B cell (primary cell): Measurements from ENCODE around the gene INTS3. TPM values are rescaled to one million over a fixed set of nuclear protein-coding genes. Genes with fewer than 3 reads are reported as not detected.
A peak's percentile ranks its signal among the peaks of the same experiment; 100 is the strongest.

Experiments
- ATAC-seq: fragments of 200-7000 bp; cut with Tn5 transposase; one replicate; pipeline ENCODE4 v1.10.0; 2021; ENCODE audit warnings: low read depth, mild to moderate bottlenecking, moderate number of reproducible peaks, moderate library complexity
- CTCF ChIA-PET: fragments of 350-600 bp; sonication (Branson Sonifier 250); formaldehyde crosslinking; loops from one replicate; lab custom pipeline; 2021; ENCODE audit warnings: antibody characterized with exemption, inconsistent platforms; lab: Charles Lee
- POLR2A ChIA-PET: fragments of 350-600 bp; sonication (Branson Sonifier 250); formaldehyde crosslinking; loops from one replicate; lab custom pipeline; 2021; ENCODE audit warnings: antibody characterized with exemption; lab: Charles Lee
- DNase-seq: peaks from one replicate; pipeline ENCODE4 v3.0.0; 2013
- H2AFZ ChIP-seq: 2 replicates; pipeline ENCODE4 v1.6.1; 2012; ENCODE audit warnings: mild to moderate bottlenecking, low read depth, low read length; ENCODE audit not compliant: insufficient read depth, poor library complexity, severe bottlenecking
- H3K27ac ChIP-seq, 2 donors: 1 replicate in 1 of 2; 2 replicates in 1 of 2; pipeline ENCODE4 v1.5.1; 2012 to 2013; ENCODE audit warnings: low read length in 2 of 2, mild to moderate bottlenecking in 2 of 2, moderate library complexity in 1 of 2
- H3K27me3 ChIP-seq, 4 experiments: fragments of 200-600 bp in 1 of 4; sonication (generic) in 1 of 4; replicated peaks in 1 of 4; 1 replicate in 2 of 4; 2 replicates in 2 of 4; pipeline versions ENCODE4 v1.6.1 to v1.7.0; 2013 to 2016; ENCODE audit warnings: low read length in 3 of 4, mild to moderate bottlenecking in 2 of 4, mixed read lengths in 1 of 4, moderate library complexity in 1 of 4; ENCODE audit not compliant: insufficient read depth in 4 of 4, control insufficient read depth in 3 of 4; ENCODE audit errors: control extremely low read depth in 1 of 4
- H3K36me3 ChIP-seq, 2 experiments: replicated peaks in 1 of 2; 1 replicate in 1 of 2; 2 replicates in 1 of 2; pipeline versions ENCODE4 v1.6.1 to v1.7.1; 2013; ENCODE audit warnings: low read length in 1 of 2; ENCODE audit not compliant: insufficient read depth in 2 of 2, control insufficient read depth in 1 of 2; ENCODE audit errors: control extremely low read depth in 1 of 2, extremely low read depth in 1 of 2
- H3K4me1 ChIP-seq, 2 donors: fragments of 200-600 bp in 1 of 2; sonication (generic) in 1 of 2; 1 replicate in 1 of 2; 2 replicates in 1 of 2; pipeline versions ENCODE4 v1.5.1 to v1.6.1; 2013 to 2017; ENCODE audit warnings: low read length in 2 of 2; ENCODE audit not compliant: control insufficient read depth in 2 of 2, insufficient read depth in 2 of 2
- H3K4me2 ChIP-seq: replicated peaks from 2 replicates; pipeline ENCODE3; 2012; ENCODE audit warnings: mild to moderate bottlenecking, low read depth, low read length; ENCODE audit not compliant: poor library complexity, severe bottlenecking
- H3K4me3 ChIP-seq, 5 experiments: fragments of 200-600 bp in 1 of 5; sonication (generic) in 1 of 5; 1 replicate in 3 of 5; 2 replicates in 2 of 5; pipeline versions ENCODE4 v1.5.1 to v1.7.0; 2011 to 2016; ENCODE audit warnings: low read length in 4 of 5, mild to moderate bottlenecking in 4 of 5, low read depth in 2 of 5, control low read depth in 1 of 5, moderate library complexity in 1 of 5; ENCODE audit not compliant: insufficient read depth in 1 of 5; ENCODE audit errors: control extremely low read depth in 1 of 5, extremely low read depth in 1 of 5
- H3K79me2 ChIP-seq: fragments of 200-600 bp; sonication (generic); one replicate; pipeline ENCODE4 v1.6.0; 2016; ENCODE audit warnings: low read length; ENCODE audit not compliant: control insufficient read depth, insufficient read depth
- H3K9ac ChIP-seq: fragments of 200-600 bp; sonication (generic); 2 replicates; pipeline ENCODE4 v1.6.1; 2017; ENCODE audit warnings: mild to moderate bottlenecking, low read length, moderate library complexity
- H3K9me3 ChIP-seq, 3 donors: one replicate each; pipeline versions ENCODE4 v1.6.1 to v1.7.1; 2013; ENCODE audit warnings: low read length in 2 of 3; ENCODE audit not compliant: control insufficient read depth in 2 of 3, insufficient read depth in 1 of 3; ENCODE audit errors: control extremely low read depth in 1 of 3
- H4K20me1 ChIP-seq: 2 replicates; pipeline ENCODE4 v1.6.0; 2012; ENCODE audit warnings: mild to moderate bottlenecking, low read length; ENCODE audit not compliant: insufficient read depth, control insufficient read depth, poor library complexity, severe bottlenecking
- H3K27ac Mint-ChIP-seq: one replicate; pipeline ENCODE4 v1.8.0; 2021; ENCODE audit warnings: mixed read lengths
- H3K27me3 Mint-ChIP-seq: one replicate; pipeline ENCODE4 v1.8.0; 2021; ENCODE audit warnings: mixed read lengths
- H3K4me1 Mint-ChIP-seq: one replicate; pipeline ENCODE4 v1.8.0; 2021; ENCODE audit warnings: mixed read lengths
- H3K4me3 Mint-ChIP-seq: one replicate; pipeline ENCODE4 v1.8.0; 2021; ENCODE audit warnings: mixed read lengths
- H3K9me3 Mint-ChIP-seq: one replicate; pipeline ENCODE4 v1.8.0; 2022; ENCODE audit warnings: mixed read lengths; ENCODE audit not compliant: insufficient read depth
- EZH2 ChIP-seq: IDR thresholded peaks from 2 replicates; pipeline ENCODE4 v1.6.1; 2012; ENCODE audit warnings: borderline replicate concordance, low read depth, mild to moderate bottlenecking, moderate library complexity, low read length; ENCODE audit not compliant: insufficient read depth, poor library complexity, severe bottlenecking
- WGBS: methylation state at CpG from one replicate; pipeline ENCODE4 v1.1.5; 2013; ENCODE audit warnings: missing lambda C conversion rate; ENCODE audit not compliant: insufficient coverage; 5-methylcytosine and 5-hydroxymethylcytosine counted together
- intact Hi-C: fragments of 100-400 bp; cut with micrococcal nuclease; formaldehyde crosslinking; loops from one replicate; pipeline ENCODE4 v1.10.0; 2022
- polyA plus RNA-seq: library from polyadenylated mRNA; depleted of rRNA; stranded (reverse); fragments of >200 nt; gene quantifications from 2 replicates; pipeline ENCODE4 v1.2.3, GENCODE V29; 2012
- total RNA-seq, 2 donors: library from RNA; stranded (reverse); fragments of 120-200 nt in 1 of 2; gene quantifications; 1 replicate in 1 of 2; 2 replicates in 1 of 2; pipeline versions ENCODE4 v1.2.3 to v1.2.4, GENCODE V29; 2013 to 2022
- TF ChIP-seq, protein P1 (sequence below): fragments of 200-600 bp; IDR thresholded peaks from one replicate; pipeline ENCODE4 v1.8.0; 2022; ENCODE audit warnings: antibody characterized with exemption, mild to moderate bottlenecking

INTS3 gene
- total and polyA plus RNA-seq, 2 donors (not counting 1 experiment from before 2014, with no cell fraction given), result 69.1 to 84.1 TPM

DNA sequence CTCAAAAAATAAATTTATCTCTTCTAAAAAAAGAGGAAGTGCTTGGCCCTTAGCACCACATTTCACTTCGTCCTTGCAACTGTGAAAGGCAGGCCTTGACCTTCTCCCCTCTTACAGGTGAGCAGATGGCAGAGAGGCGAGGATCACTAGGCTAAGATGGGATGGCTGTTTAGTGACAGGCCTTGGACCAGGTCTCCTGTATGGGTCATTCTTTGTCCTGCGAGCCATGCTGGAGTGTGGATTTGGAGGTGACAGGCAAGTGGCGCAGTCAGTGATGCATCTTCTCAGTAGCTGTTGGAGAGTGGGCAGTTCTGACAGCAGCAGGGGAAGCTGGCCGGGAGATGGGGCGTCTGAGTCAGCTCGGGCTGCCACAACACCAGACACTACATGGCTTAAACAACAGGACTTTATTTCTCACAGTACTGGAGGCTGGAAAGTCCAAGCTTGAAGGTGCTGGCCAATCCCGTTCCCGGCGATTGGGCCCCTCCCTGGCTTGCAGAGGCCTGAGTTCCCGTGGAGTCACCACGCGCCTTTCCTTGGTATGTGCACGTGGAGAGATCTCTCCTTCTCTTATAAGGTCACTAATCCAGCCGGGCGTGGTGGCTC lies 63.9 kb downstream of the INTS3 start:
- Mint-ChIP-seq H3K4me3 (peak overlapping the region; percentile 59), H3K4me1 (peaks cover 38% of the 10 kb centered on the region), H3K27me3 (no peaks in the 10 kb centered on the region), H3K9me3 (no peaks in the 10 kb centered on the region), H3K27ac (peak overlapping the region; percentile 95)
- Histone ChIP-seq H3K4me1 (peaks cover 28 to 33% of the 10 kb centered on the region in 2 donors), H3K4me3 (peak overlapping the region in 4 of 5 experiments; percentile 6 to 59 (median 26)), H3K79me2 (no peaks in the 10 kb centered on the region), H3K27ac (peak overlapping the region; percentile 91 to 92), H3K9ac (peak overlapping the region; percentile 25), H3K9me3 (no peaks in the 10 kb centered on the region), H3K27me3 (no peaks in the 10 kb centered on the region), H2AFZ (peak overlapping the region; percentile 23), H3K36me3 (no peaks in the 10 kb centered on the region), H4K20me1 (no peaks in the 10 kb centered on the region), H3K4me2 (peak overlapping the region; percentile 75)
- ChIA-PET CTCF (interaction anchor here (0.6 to 2.9 kb wide), 5 partner anchors 114 to 199 kb away, joined by 3 to 22 read pairs (median 4); partner anchors contain the start of genes JTB, RAB13 and RPS27), POLR2A (interaction anchor here (0.6 to 4.8 kb wide), 5 partner anchors 131 to 220 kb away, joined by 3 to 19 read pairs (median 5); partner anchors contain the start of genes CHTOP, DENND4B, GATAD2B and RPS27)
- 85% methylated on average over 11 of the region's 16 CpGs for WGBS
- no peak for TF ChIP-seq EZH2
- DNase-seq (peak; percentile 65), ATAC-seq (peak; percentile 9)
- intact Hi-C loops, result loop anchor here (1.0 to 5.0 kb wide), 5 partner anchors 8 to 120 kb away; partner anchors contain the start of genes INTS3 and SLC27A3

DNA sequence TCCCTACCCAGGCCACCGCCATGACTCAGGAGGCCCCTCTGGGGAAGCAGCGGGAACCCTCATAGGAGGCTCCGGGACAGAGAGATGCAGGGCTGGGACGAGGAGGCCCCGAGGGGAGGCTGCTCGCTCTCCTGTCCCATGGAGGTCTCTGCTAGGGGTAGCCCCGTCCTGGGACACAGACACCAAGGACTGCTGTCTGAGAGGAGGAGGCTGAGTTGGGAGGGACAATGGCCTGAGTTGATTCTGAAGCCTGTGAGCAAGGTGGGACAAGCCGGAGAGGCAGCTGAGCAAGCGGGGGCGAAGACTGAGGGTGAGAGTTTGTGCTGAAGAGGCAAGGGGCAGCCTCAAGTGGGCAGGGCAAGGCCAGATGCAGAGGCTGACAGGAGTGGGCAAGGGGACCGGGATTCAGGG lies 64.8 kb downstream of the INTS3 start:
- H3K9ac ChIP-seq, result no peak overlapping the region
- H3K4me3 ChIP-seq, result no peak overlapping the region
- H3K27ac ChIP-seq, result no peak overlapping the region
- TF ChIP-seq EZH2, result no peak
- TF ChIP-seq, protein P1, sequence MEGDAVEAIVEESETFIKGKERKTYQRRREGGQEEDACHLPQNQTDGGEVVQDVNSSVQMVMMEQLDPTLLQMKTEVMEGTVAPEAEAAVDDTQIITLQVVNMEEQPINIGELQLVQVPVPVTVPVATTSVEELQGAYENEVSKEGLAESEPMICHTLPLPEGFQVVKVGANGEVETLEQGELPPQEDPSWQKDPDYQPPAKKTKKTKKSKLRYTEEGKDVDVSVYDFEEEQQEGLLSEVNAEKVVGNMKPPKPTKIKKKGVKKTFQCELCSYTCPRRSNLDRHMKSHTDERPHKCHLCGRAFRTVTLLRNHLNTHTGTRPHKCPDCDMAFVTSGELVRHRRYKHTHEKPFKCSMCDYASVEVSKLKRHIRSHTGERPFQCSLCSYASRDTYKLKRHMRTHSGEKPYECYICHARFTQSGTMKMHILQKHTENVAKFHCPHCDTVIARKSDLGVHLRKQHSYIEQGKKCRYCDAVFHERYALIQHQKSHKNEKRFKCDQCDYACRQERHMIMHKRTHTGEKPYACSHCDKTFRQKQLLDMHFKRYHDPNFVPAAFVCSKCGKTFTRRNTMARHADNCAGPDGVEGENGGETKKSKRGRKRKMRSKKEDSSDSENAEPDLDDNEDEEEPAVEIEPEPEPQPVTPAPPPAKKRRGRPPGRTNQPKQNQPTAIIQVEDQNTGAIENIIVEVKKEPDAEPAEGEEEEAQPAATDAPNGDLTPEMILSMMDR, result no peak
- ATAC-seq (no peak), DNase-seq (no peak)
- no peaks in the 10 kb centered on the region for H3K36me3 ChIP-seq
- H3K9me3 ChIP-seq, result no peaks in the 10 kb centered on the region
- CTCF ChIA-PET, result interaction anchor here (0.7 to 2.9 kb wide), 3 partner anchors 154 to 193 kb away, joined by 3 to 22 read pairs (median 4); partner anchors contain the start of genes DENND4B, JTB and RAB13
- no peak overlapping the region for H3K4me2 ChIP-seq
- H3K27me3 Mint-ChIP-seq, result no peaks in the 10 kb centered on the region
- H3K4me3 Mint-ChIP-seq, result no peak overlapping the region
- H3K79me2 ChIP-seq, result no peaks in the 10 kb centered on the region
- H3K27ac Mint-ChIP-seq, result peak overlapping the region; percentile 34
- WGBS, result 97% methylated on average over 10 of the region's 11 CpGs
- H3K9me3 Mint-ChIP-seq, result no peaks in the 10 kb centered on the region
- H2AFZ ChIP-seq, result no peak overlapping the region
- H3K4me1 Mint-ChIP-seq, result peaks cover 43% of the 10 kb centered on the region
- no peaks in the 10 kb centered on the region for H4K20me1 ChIP-seq
- POLR2A ChIA-PET, result interaction anchor here (0.5 to 4.8 kb wide), 7 partner anchors 11 to 198 kb away, joined by 3 to 19 read pairs (median 7); partner anchors contain the start of genes DENND4B, RPS27 and SLC27A3
- no peaks in the 10 kb centered on the region for H3K27me3 ChIP-seq
- intact Hi-C loops, result loop anchor here (5.0 kb wide), 1 partner anchor 65 kb away; the partner anchor contains the start of gene INTS3
- H3K4me1 ChIP-seq, result peaks cover 32 to 41% of the 10 kb centered on the region in 2 donors
